HL-60 (cell line): Measurements from ENCODE around the gene AFAP1L2.
"Not testable (repeated sequence)": the region's sequence is repeated elsewhere in the genome, so short reads cannot be mapped to it uniquely, and the experiment has no call there.

Source experiments
- DNase-seq, 2 experiments: peaks; one replicate each; pipeline ENCODE4 v3.0.0-alpha.2; 2010 to 2020; ENCODE audit warnings: low read depth in 1 of 2, low spot score in 1 of 2
- H3K27ac ChIP-seq: fragments of 250-450 bp; sonication (Bioruptor Pico); replicated peaks from 2 replicates; pipeline ENCODE4 v1.5.1; 2020; ENCODE audit warnings: mild to moderate bottlenecking, moderate library complexity
- H3K27me3 ChIP-seq: fragments of 250-450 bp; sonication (Bioruptor Pico); 2 replicates; pipeline ENCODE4 v1.5.1; 2021; ENCODE audit warnings: mild to moderate bottlenecking, moderate library complexity; ENCODE audit not compliant: insufficient read depth, poor library complexity, severe bottlenecking
- H3K4me3 ChIP-seq: replicated peaks from 2 replicates; pipeline ENCODE4 v1.5.1; 2011; ENCODE audit warnings: mild to moderate bottlenecking, control low read depth, low read length; ENCODE audit not compliant: insufficient read depth
- CTCF ChIP-seq: IDR thresholded peaks from one replicate; pipeline ENCODE4 v1.5.1; 2011; ENCODE audit warnings: low read length, control low read depth, inconsistent platforms; ENCODE audit not compliant: insufficient read depth
- GABPA ChIP-seq: IDR thresholded peaks from 2 replicates; pipeline ENCODE4 v1.6.1; 2012; ENCODE audit warnings: low read depth
- POLR2AphosphoS5 ChIP-seq: IDR thresholded peaks from 2 replicates; pipeline ENCODE4 v1.6.1; 2012; ENCODE audit warnings: low read depth
- REST ChIP-seq: IDR thresholded peaks from 2 replicates; pipeline ENCODE4 v1.6.1; 2012; ENCODE audit warnings: low read depth; ENCODE audit not compliant: insufficient replicate concordance
- SPI1 ChIP-seq: IDR thresholded peaks from 2 replicates; pipeline ENCODE4 v1.6.1; 2012; ENCODE audit warnings: low read depth, mild to moderate bottlenecking, borderline replicate concordance

The AFAP1L2 gene

GRCh38 chr10:114350751-114351150, 53.6 kb downstream of the AFAP1L2 start:
- Histone ChIP-seq H3K27me3 (no peaks in the 10 kb centered on the region), H3K4me3 (no peak overlapping the region), H3K27ac (no peak overlapping the region)
- no peak for TF ChIP-seq CTCF
- no peak for TF ChIP-seq GABPA
- no peak for TF ChIP-seq POLR2AphosphoS5
- no peak for TF ChIP-seq SPI1
- TF ChIP-seq REST, result no peak
- no peak for DNase-seq

GRCh38 chr10:114349522-114350215, 54.6 kb downstream of the AFAP1L2 start:
- no peak for TF ChIP-seq GABPA
- TF ChIP-seq REST, result no peak
- no peak for TF ChIP-seq SPI1
- no peak for TF ChIP-seq POLR2AphosphoS5
- TF ChIP-seq CTCF, result no peak
- no peak overlapping the region for H3K4me3 ChIP-seq
- H3K27ac ChIP-seq, result no peak overlapping the region
- H3K27me3 ChIP-seq, result no peaks in the 10 kb centered on the region
- DNase-seq, result no peak

GRCh38 chr10:114349071-114349470, 55.2 kb downstream of the AFAP1L2 start:
- H3K27me3 ChIP-seq, H3K4me3 ChIP-seq, H3K27ac ChIP-seq, DNase-seq: not testable (repeated sequence)

- peak in 1 of 2 experiments; percentile 10 for DNase-seq
- H3K27ac ChIP-seq, result no peak overlapping the region
- TF ChIP-seq GABPA (no peak), SPI1 (peak; percentile 65; the same call in 1 of the 2 replicates)
Observed at GRCh38 chr10:114347791-114348190, 56.5 kb downstream of the AFAP1L2 start.

GRCh38 chr10:114347241-114347640, 57.1 kb downstream of the AFAP1L2 start:
- TF ChIP-seq SPI1 (no peak), CTCF (no peak), GABPA (no peak), REST (no peak), POLR2AphosphoS5 (no peak)
- Histone ChIP-seq H3K27me3 (no peaks in the 10 kb centered on the region), H3K27ac (no peak overlapping the region), H3K4me3 (no peak overlapping the region)
- DNase-seq, result no peak

More at GRCh38 chr10:114347791-114348190, 56.5 kb downstream of the AFAP1L2 start:
- no peaks in the 10 kb centered on the region for H3K27me3 ChIP-seq
- H3K4me3 ChIP-seq, result no peak overlapping the region
